ENCODE results near the gene HDHD3.

HDHD3 gene

DNA sequence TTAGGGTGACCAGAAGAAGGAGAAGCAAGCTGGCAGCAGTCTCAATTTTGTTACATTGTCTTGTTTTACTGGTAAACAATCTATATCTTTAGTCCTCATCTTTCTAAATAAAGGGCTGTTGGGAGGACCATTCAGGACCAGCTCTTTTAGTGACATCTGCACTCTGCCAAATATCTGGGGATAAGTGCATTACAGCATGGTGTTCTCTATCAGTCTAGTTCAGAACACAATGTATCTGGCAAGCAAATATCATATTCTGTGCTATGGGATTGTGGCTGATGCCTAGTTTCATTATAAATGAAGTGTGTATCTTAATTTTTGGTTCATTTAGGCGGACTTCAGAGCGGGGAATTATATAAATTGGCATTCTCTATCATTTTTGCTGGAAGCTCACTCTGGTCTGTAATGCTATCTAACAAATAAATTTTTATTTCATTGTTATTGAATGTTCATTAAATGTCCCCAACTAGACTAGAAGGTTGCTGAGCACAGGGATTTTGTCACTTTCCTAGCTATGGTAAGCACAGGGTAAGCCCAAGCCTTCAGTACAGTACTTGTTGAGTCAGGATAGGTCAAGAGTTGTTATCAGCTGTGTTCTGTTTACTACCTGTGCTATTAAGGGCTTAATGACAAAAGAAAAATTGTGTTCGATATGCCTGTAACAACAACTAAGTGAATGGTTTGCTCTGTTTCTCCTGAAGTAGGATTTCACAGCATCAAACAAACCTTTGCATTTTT lies 48.6 kb downstream of the HDHD3 start:
- DNase-seq (ENCODE audit: low read depth in 2 of 2): no peak

DNA sequence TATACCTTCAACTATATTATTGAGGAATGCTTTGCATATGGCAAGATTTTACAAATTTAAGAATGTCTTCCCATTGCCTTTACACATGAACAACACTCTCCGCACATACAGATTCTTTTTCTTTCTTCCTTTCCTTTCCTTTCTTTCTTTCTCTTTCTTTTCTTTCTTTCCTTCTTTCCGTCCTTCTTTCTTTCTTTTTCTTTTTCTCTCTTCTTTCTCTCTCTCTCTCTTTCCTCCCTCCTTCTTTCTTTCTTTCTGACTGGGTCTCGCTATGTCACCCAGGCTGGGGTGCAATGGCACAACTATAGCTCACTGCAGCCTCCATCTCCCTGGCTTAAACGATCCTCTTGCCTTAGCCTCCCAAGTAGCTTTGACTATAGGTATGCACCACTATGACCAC lies 50.6 kb downstream of the HDHD3 start:
- no peak for DNase-seq (ENCODE audit: low read depth in 2 of 2)

Measured in fibroblast of skin of left biceps (primary cell).